GM10248 (cell line): Measurements from ENCODE around the gene CHTF8.
"Not testable (repeated sequence)": the region's sequence is repeated elsewhere in the genome, so short reads cannot be mapped to it uniquely, and the experiment has no call there.

Experiments used
- CTCF ChIA-PET: fragments of 300-600 bp; sonication (Branson Sonifier 250); formaldehyde crosslinking; extraction: SDS; loops from one replicate; lab custom pipeline; 2021; ENCODE audit warnings: antibody characterized with exemption; lab: Yijun Ruan, JAX
- POLR2A ChIA-PET: fragments of 350-650 bp; sonication (Branson Sonifier 250); formaldehyde crosslinking; extraction: SDS; loops from one replicate; lab custom pipeline; 2020; ENCODE audit warnings: antibody characterized with exemption; lab: Yijun Ruan, JAX
- DNase-seq: peaks from one replicate; pipeline ENCODE4 v3.0.0; 2012; ENCODE audit errors: extremely low spot score
- CTCF ChIP-seq: IDR thresholded peaks from 2 replicates; pipeline ENCODE4 v1.5.1; 2012; ENCODE audit warnings: mild to moderate bottlenecking, low read depth; ENCODE audit errors: extremely low read depth, missing control alignments, control extremely low read depth

CHTF8 gene

GRCh38 chr16:69157196-69157595 lies 24.8 kb upstream of the CHTF8 start:
- POLR2A ChIA-PET: no interaction called here
- no peak for DNase-seq
- CTCF ChIA-PET: interaction anchor here (0.6 to 2.3 kb wide), 5 partner anchors 9 to 128 kb away, joined by 3 to 8 read pairs (median 5); no protein-coding TSS in a partner anchor
- TF ChIP-seq CTCF: no peak

- POLR2A ChIA-PET: interaction anchor here (0.8 kb wide), 1 partner anchor 136 kb away, joined by 5 read pairs; no protein-coding TSS in a partner anchor
- CTCF ChIA-PET: interaction anchor here (0.6 to 6.0 kb wide), 34 partner anchors 9 to 346 kb away, joined by 3 to 72 read pairs (median 4); partner anchors contain the start of genes CHTF8, SNTB2 and UTP4
- TF ChIP-seq CTCF: peak; percentile 56
- DNase-seq: peak; percentile 71
Observed at GRCh38 chr16:69150146-69150865, 17.9 kb upstream of the CHTF8 start.

GRCh38 chr16:69149621-69150020 lies 17.2 kb upstream of the CHTF8 start:
- POLR2A ChIA-PET: interaction anchor here (0.8 kb wide), 1 partner anchor 137 kb away, joined by 5 read pairs; no protein-coding TSS in a partner anchor
- not testable (repeated sequence) for DNase-seq
- CTCF ChIA-PET: interaction anchor here (0.9 to 6.0 kb wide), 23 partner anchors 9 to 293 kb away, joined by 3 to 72 read pairs (median 5); partner anchors contain the start of genes CHTF8 and UTP4

GRCh38 chr16:69145658-69146057 lies 13.3 kb upstream of the CHTF8 start:
- CTCF ChIA-PET: interaction anchor here (1.0 to 1.5 kb wide), 3 partner anchors 13 to 143 kb away, joined by 3 read pairs; no protein-coding TSS in a partner anchor
- no peak for TF ChIP-seq CTCF

GRCh38 chr16:69143116-69143515 lies 10.7 kb upstream of the CHTF8 start:
- TF ChIP-seq CTCF: no peak
- ChIA-PET CTCF (interaction anchor here (0.8 to 1.5 kb wide), 2 partner anchors 143 to 150 kb away, joined by 3 to 5 read pairs; no protein-coding TSS in a partner anchor), POLR2A (no interaction called here)
- DNase-seq: no peak

More at GRCh38 chr16:69145658-69146057, 13.3 kb upstream of the CHTF8 start:
- DNase-seq: no peak
- POLR2A ChIA-PET: interaction anchor here (0.5 kb wide), 1 partner anchor 14 kb away, joined by 4 read pairs; no protein-coding TSS in a partner anchor

GRCh38 chr16:69141936-69142335 lies 9.5 kb upstream of the CHTF8 start:
- DNase-seq: no peak
- ChIA-PET CTCF (interaction anchor here (1.5 kb wide), 1 partner anchor 144 kb away, joined by 5 read pairs; no protein-coding TSS in a partner anchor), POLR2A (no interaction called here)
- no peak for TF ChIP-seq CTCF
